Liver (tissue), 9 donors: ENCODE measurements around the gene UBR3. TPM values are rescaled to one million over a fixed set of nuclear protein-coding genes. Genes with fewer than 3 reads are reported as not detected.

Experiments
- DNase-seq: peaks from one replicate; pipeline ENCODE4 v3.0.0-alpha.2; 2017; ENCODE audit warnings: low spot score
- H3K27ac ChIP-seq, 2 donors: one replicate each; pipeline ENCODE4 v1.7.0; 2013; ENCODE audit warnings: inconsistent platforms in 2 of 2, low read length in 2 of 2, control low read depth in 1 of 2, low read depth in 1 of 2, mild to moderate bottlenecking in 1 of 2
- H3K27me3 ChIP-seq, 4 donors: one replicate each; pipeline versions ENCODE4 v1.6.1 to v1.7.0; 2013; ENCODE audit warnings: low read length in 3 of 4, inconsistent platforms in 1 of 4, mild to moderate bottlenecking in 1 of 4, moderate library complexity in 1 of 4; ENCODE audit not compliant: control insufficient read depth in 4 of 4, insufficient read depth in 4 of 4
- H3K36me3 ChIP-seq, 4 donors: one replicate each; pipeline versions ENCODE4 v1.6.1 to v1.7.0; 2013; ENCODE audit warnings: low read length in 3 of 4, mild to moderate bottlenecking in 3 of 4, low read depth in 1 of 4, moderate library complexity in 1 of 4; ENCODE audit not compliant: control insufficient read depth in 4 of 4, insufficient read depth in 3 of 4
- H3K4me1 ChIP-seq, 4 donors: one replicate each; pipeline versions ENCODE4 v1.6.1 to v1.7.0; 2013; ENCODE audit warnings: low read length in 3 of 4, mild to moderate bottlenecking in 3 of 4, moderate library complexity in 1 of 4; ENCODE audit not compliant: control insufficient read depth in 4 of 4, insufficient read depth in 4 of 4
- H3K4me3 ChIP-seq, 3 donors: one replicate each; pipeline versions ENCODE4 v1.6.1 to v1.7.0; 2013; ENCODE audit warnings: low read length in 3 of 3, control low read depth in 1 of 3, low read depth in 1 of 3, mild to moderate bottlenecking in 1 of 3
- H3K9ac ChIP-seq, 2 donors: one replicate each; pipeline ENCODE4 v1.7.0; 2013; ENCODE audit warnings: low read length in 2 of 2, mild to moderate bottlenecking in 2 of 2, moderate library complexity in 2 of 2, control low read depth in 1 of 2, low read depth in 1 of 2
- H3K9me3 ChIP-seq, 4 donors: one replicate each; pipeline versions ENCODE4 v1.6.1 to v1.7.0; 2013; ENCODE audit warnings: low read length in 3 of 4; ENCODE audit not compliant: control insufficient read depth in 4 of 4
- CTCF ChIP-seq: fragments of 150-350 bp; IDR thresholded peaks from 2 replicates; pipeline ENCODE4 v1.5.1; 2017; ENCODE audit warnings: improper control_type of control experiment, low read depth, low read length; ENCODE audit not compliant: missing input control
- EGR1 ChIP-seq, 2 donors: IDR thresholded peaks; 2 replicates each; pipeline ENCODE4 v1.6.1; 2016 to 2018; ENCODE audit warnings: antibody characterized with exemption in 2 of 2, low read depth in 2 of 2
- FOXA1 ChIP-seq: IDR thresholded peaks from 2 replicates; pipeline ENCODE4 v1.6.1; 2016; ENCODE audit warnings: antibody characterized with exemption
- GABPA ChIP-seq, 2 donors: IDR thresholded peaks in 1 of 2; conservative IDR thresholded peaks in 1 of 2; 2 replicates each; pipeline ENCODE4 v1.6.1; 2016; ENCODE audit warnings: antibody characterized with exemption in 2 of 2, mild to moderate bottlenecking in 1 of 2, moderate library complexity in 1 of 2
- HNF4A ChIP-seq, 2 donors: conservative IDR thresholded peaks; 2 replicates each; pipeline ENCODE4 v1.6.1; 2016; ENCODE audit warnings: antibody characterized with exemption in 2 of 2, mild to moderate bottlenecking in 2 of 2
- JUND ChIP-seq, 2 donors: IDR thresholded peaks; 2 replicates each; pipeline ENCODE4 v1.6.1; 2016; ENCODE audit warnings: antibody characterized with exemption in 2 of 2
- NR2F2 ChIP-seq: IDR thresholded peaks from 2 replicates; pipeline ENCODE4 v1.6.1; 2016; ENCODE audit warnings: antibody characterized with exemption
- TAF1 ChIP-seq: conservative IDR thresholded peaks from 2 replicates; pipeline ENCODE4 v1.6.1; 2016; ENCODE audit warnings: antibody characterized with exemption, mild to moderate bottlenecking
- ZBTB33 ChIP-seq: IDR thresholded peaks from 2 replicates; pipeline ENCODE4 v1.6.1; 2016; ENCODE audit warnings: antibody characterized with exemption
- WGBS: extraction: QIAGEN DNeasy Blood & Tissue Kit; methylation state at CpG from one replicate; pipeline ENCODE4 v1.1.7; 2013; 5-methylcytosine and 5-hydroxymethylcytosine counted together
- polyA plus RNA-seq, 2 donors: library from polyadenylated mRNA; stranded (reverse) in 1 of 2; unstranded in 1 of 2; fragments of 200-250 nt in 1 of 2; fragments of >200 nt in 1 of 2; fragmentation: Nextera tagmentation in 1 of 2; extraction: Ambion mirVana in 1 of 2; gene quantifications; one replicate each; pipeline versions ENCODE4 v1.2.1 to v1.2.3, GENCODE V29; 2013 to 2015
- total RNA-seq, 2 donors: library from RNA; depleted of rRNA; stranded (reverse); fragments of >200 nt; gene quantifications; one replicate each; pipeline ENCODE4 v1.2.3, GENCODE V29; 2014
- TF ChIP-seq, protein P1 (sequence below): IDR thresholded peaks from 2 replicates; pipeline ENCODE4 v1.6.1; 2016; ENCODE audit warnings: antibody characterized with exemption, mild to moderate bottlenecking
- TF ChIP-seq, protein P2 (sequence below): IDR thresholded peaks from 2 replicates; pipeline ENCODE4 v1.6.1; 2016; ENCODE audit warnings: antibody characterized with exemption
- donor health status: healthy.
- donor health status: healthy.
- donor health status: healthy.
- donor health status: healthy.
- donor health status: healthy.

Gene UBR3
- total and polyA plus RNA-seq, 4 donors = 8.5 to 69.4 (median 28.4) TPM

GRCh38 chr2:170073288-170073687, 246.0 kb downstream of the UBR3 start (continued):
- TF ChIP-seq, protein P1, sequence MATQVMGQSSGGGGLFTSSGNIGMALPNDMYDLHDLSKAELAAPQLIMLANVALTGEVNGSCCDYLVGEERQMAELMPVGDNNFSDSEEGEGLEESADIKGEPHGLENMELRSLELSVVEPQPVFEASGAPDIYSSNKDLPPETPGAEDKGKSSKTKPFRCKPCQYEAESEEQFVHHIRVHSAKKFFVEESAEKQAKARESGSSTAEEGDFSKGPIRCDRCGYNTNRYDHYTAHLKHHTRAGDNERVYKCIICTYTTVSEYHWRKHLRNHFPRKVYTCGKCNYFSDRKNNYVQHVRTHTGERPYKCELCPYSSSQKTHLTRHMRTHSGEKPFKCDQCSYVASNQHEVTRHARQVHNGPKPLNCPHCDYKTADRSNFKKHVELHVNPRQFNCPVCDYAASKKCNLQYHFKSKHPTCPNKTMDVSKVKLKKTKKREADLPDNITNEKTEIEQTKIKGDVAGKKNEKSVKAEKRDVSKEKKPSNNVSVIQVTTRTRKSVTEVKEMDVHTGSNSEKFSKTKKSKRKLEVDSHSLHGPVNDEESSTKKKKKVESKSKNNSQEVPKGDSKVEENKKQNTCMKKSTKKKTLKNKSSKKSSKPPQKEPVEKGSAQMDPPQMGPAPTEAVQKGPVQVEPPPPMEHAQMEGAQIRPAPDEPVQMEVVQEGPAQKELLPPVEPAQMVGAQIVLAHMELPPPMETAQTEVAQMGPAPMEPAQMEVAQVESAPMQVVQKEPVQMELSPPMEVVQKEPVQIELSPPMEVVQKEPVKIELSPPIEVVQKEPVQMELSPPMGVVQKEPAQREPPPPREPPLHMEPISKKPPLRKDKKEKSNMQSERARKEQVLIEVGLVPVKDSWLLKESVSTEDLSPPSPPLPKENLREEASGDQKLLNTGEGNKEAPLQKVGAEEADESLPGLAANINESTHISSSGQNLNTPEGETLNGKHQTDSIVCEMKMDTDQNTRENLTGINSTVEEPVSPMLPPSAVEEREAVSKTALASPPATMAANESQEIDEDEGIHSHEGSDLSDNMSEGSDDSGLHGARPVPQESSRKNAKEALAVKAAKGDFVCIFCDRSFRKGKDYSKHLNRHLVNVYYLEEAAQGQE = no peak
- TF ChIP-seq JUND (IDR thresholded peaks at IDR 0.05) = no peak

- H3K4me3 ChIP-seq = no peak overlapping the region
- peaks cover 0 to 16% (median 8%) of the 10 kb centered on the region in 4 donors for H3K36me3 ChIP-seq
- no peak for DNase-seq
- WGBS = 95% methylated on average over 1 of the region's 1 CpG
- TF ChIP-seq CTCF (no peak), JUND (IDR thresholded peaks at IDR 0.05) (no peak), TAF1 (no peak), FOXA1 (no peak), EGR1 (IDR thresholded peaks at IDR 0.05; ENCODE audit: low read depth in 2 of 2) (no peak)
- no peak overlapping the region for H3K27ac ChIP-seq
- H3K27me3 ChIP-seq = no peaks in the 10 kb centered on the region
- no peak overlapping the region for H3K9ac ChIP-seq
- H3K4me1 ChIP-seq = no peaks in the 10 kb centered on the region
- no peaks in the 10 kb centered on the region for H3K9me3 ChIP-seq
These were observed 248.9 kb downstream of the UBR3 start for GRCh38 chr2:170076189-170076588.

DNA sequence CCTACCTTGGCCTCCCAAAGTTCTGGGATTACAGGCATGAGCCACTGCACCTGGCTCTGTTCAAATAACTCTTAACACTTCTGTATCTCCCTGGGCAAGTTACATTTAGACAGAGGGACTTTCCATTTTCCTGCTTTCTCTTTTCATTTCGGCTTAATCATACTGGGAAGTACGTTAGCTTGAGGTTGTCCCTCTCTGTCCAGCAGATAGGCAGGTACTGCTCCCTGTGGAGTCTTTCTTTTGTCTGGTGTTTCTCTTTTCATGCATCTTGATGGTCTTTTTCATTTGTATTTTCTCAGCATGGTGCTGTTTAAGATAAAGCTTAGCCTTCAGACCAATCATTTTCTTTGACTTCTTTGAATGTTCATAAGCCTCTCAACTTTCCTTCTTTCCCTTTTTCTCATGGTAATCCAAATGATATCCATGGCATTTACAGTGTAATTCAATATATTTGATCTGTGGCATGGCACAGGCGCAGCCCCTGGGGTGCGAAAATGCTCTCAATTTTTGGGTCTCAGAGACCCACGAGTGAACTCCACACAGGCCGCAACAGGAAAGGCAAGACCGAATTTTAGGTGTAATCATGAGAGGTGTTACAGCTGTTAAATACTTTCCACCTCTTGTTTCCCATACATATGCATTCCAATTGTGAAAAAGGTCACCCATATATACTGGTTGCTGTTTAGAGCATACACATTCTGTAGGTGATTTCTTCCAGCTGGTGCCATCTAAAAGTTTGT, 250.7 kb downstream of the UBR3 start:
- 93% methylated on average over 7 of the region's 7 CpGs for WGBS
- TF ChIP-seq GABPA (IDR thresholded peaks at IDR 0.05 in 1 of 2, conservative IDR thresholded peaks at IDR 0.05 in 1 of 2) (no peak), HNF4A (conservative IDR thresholded peaks at IDR 0.05) (no peak)
- no peak for DNase-seq
- Histone ChIP-seq H3K27me3 (no peaks in the 10 kb centered on the region), H3K4me1 (no peaks in the 10 kb centered on the region), H3K27ac (no peak overlapping the region), H3K9me3 (no peaks in the 10 kb centered on the region), H3K36me3 (peaks cover 0 to 14% (median 13%) of the 10 kb centered on the region in 4 donors), H3K9ac (no peak overlapping the region), H3K4me3 (no peak overlapping the region)

GRCh38 chr2:170084820-170085491, 257.7 kb downstream of the UBR3 start:
- TF ChIP-seq NR2F2 (no peak), TAF1 (no peak), JUND (IDR thresholded peaks at IDR 0.05) (no peak), ZBTB33 (no peak)
- TF ChIP-seq, protein P2, sequence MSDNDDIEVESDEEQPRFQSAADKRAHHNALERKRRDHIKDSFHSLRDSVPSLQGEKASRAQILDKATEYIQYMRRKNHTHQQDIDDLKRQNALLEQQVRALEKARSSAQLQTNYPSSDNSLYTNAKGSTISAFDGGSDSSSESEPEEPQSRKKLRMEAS = no peak
- TF ChIP-seq, protein P1 = no peak
- no peaks in the 10 kb centered on the region for H3K9me3 ChIP-seq

More at GRCh38 chr2:170084820-170085491, 257.7 kb downstream of the UBR3 start:
- H3K4me1 ChIP-seq = no peaks in the 10 kb centered on the region
- 98% methylated on average over 2 of the region's 2 CpGs for WGBS
- peaks cover 0 to 7% (median 7%) of the 10 kb centered on the region in 4 donors for H3K36me3 ChIP-seq
- no peak overlapping the region for H3K27ac ChIP-seq
- H3K9ac ChIP-seq = no peak overlapping the region
- no peaks in the 10 kb centered on the region for H3K27me3 ChIP-seq
- H3K4me3 ChIP-seq = no peak overlapping the region
- DNase-seq = no peak
